Activated CD4-positive, alpha-beta T cell treated with anti-CD3 and anti-CD28 coated beads for 36 hours (primary cell): ENCODE data around the gene MITF. TPM values are rescaled to one million over a fixed set of nuclear protein-coding genes. Genes with fewer than 3 reads are reported as not detected.
"Not testable (repeated sequence)": the region's sequence is repeated elsewhere in the genome, so short reads cannot be mapped to it uniquely, and the experiment has no call there.

Experiments used
- ATAC-seq: fragments of 200-7000 bp; cut with Tn5 transposase; one replicate; pipeline ENCODE4 v1.10.0; 2021; ENCODE audit warnings: mild to moderate bottlenecking, moderate library complexity
- CTCF ChIA-PET: fragments of 350-600 bp; sonication (Branson Sonifier 250); formaldehyde crosslinking; loops from one replicate; lab custom pipeline; 2021; ENCODE audit warnings: antibody characterized with exemption; lab: Charles Lee
- POLR2A ChIA-PET: fragments of 350-600 bp; sonication (Branson Sonifier 250); formaldehyde crosslinking; loops from one replicate; lab custom pipeline; 2021; ENCODE audit warnings: antibody characterized with exemption, inconsistent platforms; lab: Charles Lee
- DNase-seq: peaks from one replicate; pipeline ENCODE4 v3.0.0-alpha.2; 2020
- H3K27ac Mint-ChIP-seq: one replicate; pipeline ENCODE4 v1.8.0; 2021; ENCODE audit warnings: mixed read lengths
- H3K27me3 Mint-ChIP-seq: one replicate; pipeline ENCODE4 v1.8.0; 2021; ENCODE audit warnings: mixed read lengths
- H3K36me3 Mint-ChIP-seq: one replicate; pipeline ENCODE4 v1.8.0; 2021; ENCODE audit warnings: low read depth, mixed read lengths
- H3K4me1 Mint-ChIP-seq: one replicate; pipeline ENCODE4 v1.8.0; 2021; ENCODE audit warnings: mixed read lengths
- H3K4me3 Mint-ChIP-seq: one replicate; pipeline ENCODE4 v1.8.0; 2021; ENCODE audit warnings: mild to moderate bottlenecking, moderate library complexity, mixed read lengths
- H3K9me3 Mint-ChIP-seq: one replicate; pipeline ENCODE4 v1.8.0; 2021; ENCODE audit warnings: low read depth, mixed read lengths
- intact Hi-C, 2 experiments: fragments of 100-400 bp; cut with DNase I in 1 of 2; cut with micrococcal nuclease in 1 of 2; formaldehyde crosslinking; loops; one replicate each; pipeline versions ENCODE4 v1.14.2 to v1.15.1; 2022 to 2024; cut with DNase I, micrococcal nuclease
- total RNA-seq, 2 experiments: library from RNA; stranded (reverse); gene quantifications; one replicate each; pipeline ENCODE4 v1.2.3, GENCODE V29; 2021

Gene MITF
- total RNA-seq, 2 experiments from 2014 or later = 0.63 TPM; not detected in 1

DNA sequence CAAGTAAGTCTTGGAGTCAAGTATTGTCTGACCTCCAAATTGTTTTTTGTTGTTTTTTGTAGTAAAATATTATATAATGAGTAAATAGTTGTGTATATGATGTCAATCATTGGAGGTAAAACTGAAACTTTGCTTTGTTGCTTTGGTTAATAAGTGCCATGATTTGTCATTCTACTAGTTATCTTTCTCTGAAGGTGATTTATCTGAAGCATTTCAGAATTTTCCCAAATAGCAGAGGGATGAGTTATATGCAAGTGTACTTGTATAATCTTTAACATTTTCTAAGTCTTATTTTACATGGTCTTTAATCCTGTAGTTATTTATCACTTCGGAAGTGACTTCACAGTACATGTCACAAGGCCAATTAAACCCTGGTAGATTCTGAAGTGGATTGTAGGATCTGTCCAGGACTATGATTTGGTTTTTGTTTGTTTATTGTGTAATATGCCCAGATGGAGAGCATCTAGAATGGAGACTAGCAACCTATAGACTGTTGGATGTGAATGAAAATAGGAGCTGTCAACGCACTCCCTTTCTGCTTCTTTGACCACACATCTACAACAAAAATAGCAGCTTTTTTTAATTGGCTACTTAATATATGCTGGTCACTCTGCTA lies 167.2 kb downstream of the MITF start:
- Mint-ChIP-seq H3K4me3 (no peak overlapping the region), H3K9me3 (peaks cover 5% of the 10 kb centered on the region), H3K36me3 (no peaks in the 10 kb centered on the region), H3K27me3 (peaks cover 15% of the 10 kb centered on the region), H3K27ac (no peak overlapping the region), H3K4me1 (no peaks in the 10 kb centered on the region)
- ATAC-seq = no peak
- DNase-seq = no peak
- ChIA-PET CTCF (no interaction called here), POLR2A (no interaction called here)
- intact Hi-C loops = no loop called here

DNA sequence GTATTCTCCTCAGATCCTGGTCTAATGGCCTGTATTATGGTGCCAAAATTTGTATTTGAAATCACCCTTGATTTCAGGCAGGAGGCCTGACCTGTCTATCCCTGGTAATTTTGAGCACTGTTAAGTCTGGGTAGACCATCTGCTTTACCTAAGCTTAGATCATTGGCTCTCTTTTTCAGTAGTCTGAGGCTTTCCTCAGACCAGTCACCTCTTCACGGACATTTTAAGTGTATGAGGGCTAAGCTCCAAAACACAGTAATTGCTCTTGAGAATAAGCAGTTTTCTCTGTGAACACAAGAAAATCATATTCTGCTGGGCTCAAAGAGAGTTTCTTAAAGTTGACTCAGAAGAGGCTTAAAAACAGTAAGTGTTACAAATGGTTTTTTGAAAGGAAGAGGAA lies 168.3 kb downstream of the MITF start:
- H3K9me3 Mint-ChIP-seq = peaks cover 5% of the 10 kb centered on the region
- POLR2A ChIA-PET = no interaction called here
- no peak for ATAC-seq

DNA sequence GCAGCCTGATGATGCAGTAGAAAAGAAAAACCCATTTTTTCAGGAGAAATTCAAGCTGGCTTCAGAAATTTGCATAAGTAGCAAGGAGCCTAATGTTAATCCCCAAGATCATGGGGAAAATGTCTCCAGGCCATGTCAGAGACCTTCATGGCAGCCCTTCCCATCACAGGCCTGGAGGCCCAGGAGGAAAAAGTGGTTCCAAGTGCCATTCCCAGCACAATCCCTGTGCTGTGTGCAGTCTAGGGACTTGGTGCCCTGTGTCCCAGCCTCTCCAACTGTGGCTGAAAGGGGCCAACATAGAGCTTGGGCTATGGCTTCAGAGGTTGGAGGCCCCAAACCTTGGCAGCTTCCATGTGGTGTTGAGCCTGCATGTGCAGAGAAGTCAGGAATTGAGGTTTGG lies 170.6 kb downstream of the MITF start:
- POLR2A ChIA-PET, H3K9me3 Mint-ChIP-seq, H3K4me3 Mint-ChIP-seq, CTCF ChIA-PET, H3K4me1 Mint-ChIP-seq, DNase-seq, ATAC-seq, intact Hi-C loops, H3K36me3 Mint-ChIP-seq, H3K27ac Mint-ChIP-seq: not testable (repeated sequence)
- H3K27me3 Mint-ChIP-seq = peaks cover 11% of the 10 kb centered on the region

More for the DNA sequence above, 168.3 kb downstream of the MITF start:
- H3K4me3 Mint-ChIP-seq = no peak overlapping the region
- no peaks in the 10 kb centered on the region for H3K36me3 Mint-ChIP-seq
- DNase-seq = no peak
- no peak overlapping the region for H3K27ac Mint-ChIP-seq
- no peaks in the 10 kb centered on the region for H3K4me1 Mint-ChIP-seq
- intact Hi-C loops = no loop called here
- CTCF ChIA-PET = interaction anchor here (0.6 kb wide), 1 partner anchor 123 kb away, joined by 4 read pairs; no protein-coding TSS in a partner anchor
- H3K27me3 Mint-ChIP-seq = peaks cover 15% of the 10 kb centered on the region

DNA sequence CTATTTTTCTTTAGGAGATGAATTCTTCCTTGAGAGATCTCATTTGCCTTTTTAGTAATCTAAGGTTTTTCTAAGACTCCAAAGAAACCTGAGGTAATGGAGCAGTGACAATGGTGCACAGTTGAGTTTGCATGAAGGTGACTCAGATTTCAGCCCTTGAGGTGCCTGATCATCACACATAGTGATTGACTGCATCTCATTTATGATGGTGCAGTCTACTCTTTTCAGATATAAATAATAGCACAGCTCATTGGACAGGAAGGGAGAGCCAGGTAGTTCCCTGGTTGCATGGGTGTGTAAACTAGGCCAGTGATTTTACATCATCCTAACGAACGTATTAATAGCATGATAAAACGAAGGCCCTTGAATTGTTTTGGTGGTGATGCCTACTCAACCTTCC lies 174.2 kb downstream of the MITF start:
- no peak for DNase-seq
- ChIA-PET POLR2A (no interaction called here), CTCF (no interaction called here)
- Mint-ChIP-seq H3K9me3 (peaks cover 7% of the 10 kb centered on the region), H3K27me3 (peaks cover 4% of the 10 kb centered on the region), H3K36me3 (no peaks in the 10 kb centered on the region), H3K4me3 (no peak overlapping the region), H3K27ac (no peak overlapping the region), H3K4me1 (no peaks in the 10 kb centered on the region)
- no peak for ATAC-seq
- intact Hi-C loops = no loop called here

DNA sequence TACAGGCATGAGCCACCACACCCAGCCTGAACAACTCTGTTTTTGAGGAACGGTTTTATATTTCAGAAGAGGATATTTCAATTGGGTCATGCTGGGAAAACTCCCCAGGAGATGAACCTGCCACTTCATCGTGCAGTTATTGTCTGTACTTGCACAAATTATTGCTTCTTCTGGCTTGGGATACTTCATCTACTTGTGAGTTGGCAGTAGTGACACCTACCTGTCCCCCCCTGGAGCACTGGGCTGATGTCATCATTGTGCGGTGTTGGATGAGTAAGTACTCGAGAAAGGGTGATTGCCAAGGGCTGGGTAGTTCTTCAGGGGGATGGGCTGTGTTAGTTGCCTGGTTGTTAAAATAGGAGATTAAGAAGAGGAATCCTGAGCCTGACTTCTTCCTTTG lies 175.1 kb downstream of the MITF start:
- Mint-ChIP-seq H3K4me1 (no peaks in the 10 kb centered on the region), H3K9me3 (peaks cover 3% of the 10 kb centered on the region), H3K36me3 (no peaks in the 10 kb centered on the region), H3K27me3 (peaks cover 2% of the 10 kb centered on the region), H3K27ac (no peak overlapping the region), H3K4me3 (no peak overlapping the region)
- DNase-seq (peak; percentile 7), ATAC-seq (no peak)
- ChIA-PET POLR2A (no interaction called here), CTCF (no interaction called here)
- intact Hi-C loops = no loop called here

DNA sequence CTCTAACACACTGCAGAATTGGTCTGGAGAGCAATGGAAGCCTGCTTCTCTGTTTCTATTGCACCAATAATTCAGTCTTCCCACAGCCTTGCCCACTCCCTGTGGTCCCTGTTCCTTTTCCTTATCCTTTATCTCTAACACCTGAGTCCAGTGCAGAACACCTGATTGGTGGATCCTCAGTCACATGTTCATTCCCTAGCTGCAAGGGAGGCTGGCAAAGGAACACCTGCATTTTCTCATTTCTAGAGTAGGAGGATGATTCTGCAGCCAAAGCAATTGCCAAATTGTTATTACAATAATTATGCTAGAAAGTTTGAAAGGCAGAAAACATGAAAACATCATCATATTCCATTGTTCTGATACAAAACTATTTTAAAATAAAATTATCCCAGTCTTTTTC lies 176.5 kb downstream of the MITF start:
- Mint-ChIP-seq H3K27me3 (no peaks in the 10 kb centered on the region), H3K4me1 (no peaks in the 10 kb centered on the region), H3K27ac (no peak overlapping the region), H3K36me3 (no peaks in the 10 kb centered on the region), H3K9me3 (peaks cover 1% of the 10 kb centered on the region), H3K4me3 (no peak overlapping the region)
- DNase-seq (no peak), ATAC-seq (no peak)
- ChIA-PET CTCF (no interaction called here), POLR2A (no interaction called here)
- intact Hi-C loops = no loop called here

DNA sequence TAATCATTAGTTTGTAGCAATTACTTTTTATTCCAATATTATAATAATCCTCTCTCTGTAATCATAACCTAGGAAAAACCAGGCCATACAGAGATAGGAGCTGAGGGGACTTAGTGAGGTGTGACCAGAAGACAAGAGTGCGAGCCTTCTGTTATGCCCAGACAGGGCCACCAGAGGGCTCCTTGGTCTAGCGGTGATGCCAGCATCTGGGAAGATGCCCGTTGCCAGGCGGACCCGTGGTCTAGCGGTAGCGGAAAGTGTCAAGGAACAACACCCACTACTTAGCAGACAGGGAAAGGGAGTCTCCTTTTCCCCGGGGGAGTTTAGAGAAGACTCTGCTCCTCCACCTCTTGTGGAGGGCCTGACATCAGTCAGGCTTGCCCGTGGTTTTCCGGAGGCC lies 180.7 kb downstream of the MITF start:
- ATAC-seq, H3K4me1 Mint-ChIP-seq, H3K27me3 Mint-ChIP-seq, H3K27ac Mint-ChIP-seq, DNase-seq, CTCF ChIA-PET, H3K9me3 Mint-ChIP-seq, intact Hi-C loops, POLR2A ChIA-PET, H3K36me3 Mint-ChIP-seq, H3K4me3 Mint-ChIP-seq: not testable (repeated sequence)

DNA sequence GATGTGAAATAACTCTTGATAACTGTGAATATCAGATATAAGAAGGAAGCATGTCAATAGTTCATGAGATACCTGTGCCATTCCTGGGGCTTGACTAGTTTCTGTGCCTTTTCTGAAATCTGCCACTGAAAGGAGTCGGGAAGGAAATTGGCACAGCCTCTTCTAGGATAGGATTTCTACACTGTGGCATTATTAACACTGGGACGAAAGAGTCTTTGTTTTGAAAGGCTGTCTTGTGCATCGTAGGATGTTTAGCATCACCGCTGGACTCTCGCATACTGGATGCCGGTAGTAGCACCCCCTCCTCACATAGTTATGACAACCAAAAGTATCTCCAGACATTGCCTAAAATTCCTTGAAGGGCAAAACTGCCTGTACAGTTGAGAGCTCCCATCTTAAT lies 182.4 kb downstream of the MITF start:
- H3K36me3 Mint-ChIP-seq = no peaks in the 10 kb centered on the region
- no peaks in the 10 kb centered on the region for H3K4me1 Mint-ChIP-seq
- intact Hi-C loops = no loop called here
- no peak overlapping the region for H3K27ac Mint-ChIP-seq
- ATAC-seq = no peak
- H3K27me3 Mint-ChIP-seq = no peaks in the 10 kb centered on the region
- no peak for DNase-seq
- POLR2A ChIA-PET = no interaction called here
- H3K4me3 Mint-ChIP-seq = no peak overlapping the region
- CTCF ChIA-PET = interaction anchor here (1.2 kb wide), 1 partner anchor 8 kb away, joined by 4 read pairs; no protein-coding TSS in a partner anchor
- no peaks in the 10 kb centered on the region for H3K9me3 Mint-ChIP-seq

DNA sequence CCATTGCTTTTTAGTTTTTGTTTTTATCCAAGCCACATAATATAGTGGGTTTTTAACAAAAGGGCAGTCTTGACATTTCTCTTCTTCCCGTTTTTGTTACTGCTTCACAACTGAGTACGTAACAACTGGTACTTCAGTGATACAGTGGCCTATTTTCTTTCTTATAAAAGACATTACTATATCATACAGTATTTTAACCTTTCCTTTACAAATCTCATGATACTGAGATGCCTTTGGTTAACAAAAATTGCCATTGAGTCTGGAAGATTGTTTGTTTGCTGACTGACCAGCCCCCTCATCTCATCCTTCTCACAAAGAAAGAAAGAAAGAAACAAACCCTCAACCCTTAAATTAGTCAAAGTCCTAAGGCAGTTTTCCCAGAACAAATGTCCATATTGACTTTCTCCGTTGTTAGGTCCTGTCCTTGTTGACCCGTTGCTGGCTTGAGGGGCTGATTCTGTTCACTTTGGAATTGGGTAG lies 183.3 kb downstream of the MITF start:
- H3K27me3 Mint-ChIP-seq = no peaks in the 10 kb centered on the region
- CTCF ChIA-PET = no interaction called here

DNA sequence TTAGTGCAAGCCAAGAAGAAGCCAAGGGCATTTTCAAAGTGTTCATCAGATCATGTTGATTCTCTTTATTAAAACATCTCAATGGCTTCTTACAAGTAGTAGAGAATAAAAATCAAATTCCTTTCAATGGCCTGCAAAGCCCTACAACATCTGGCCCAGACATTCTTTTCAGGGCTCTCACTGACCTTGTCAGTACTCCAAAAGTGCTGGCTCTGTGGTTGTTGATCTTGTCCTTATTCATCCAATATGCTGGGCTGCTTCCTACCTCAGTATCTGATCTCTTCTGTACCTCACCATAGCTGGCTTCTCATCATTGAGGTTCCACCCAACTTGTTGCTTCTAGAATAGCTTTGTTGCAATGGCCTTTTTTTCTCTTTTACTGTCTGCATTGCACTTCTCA lies 186.2 kb downstream of the MITF start:
- Mint-ChIP-seq H3K27ac (no peak overlapping the region), H3K4me3 (no peak overlapping the region), H3K4me1 (no peaks in the 10 kb centered on the region), H3K9me3 (no peaks in the 10 kb centered on the region), H3K27me3 (peaks cover 2% of the 10 kb centered on the region), H3K36me3 (no peaks in the 10 kb centered on the region)
- no peak for DNase-seq
- ChIA-PET POLR2A (no interaction called here), CTCF (no interaction called here)
- intact Hi-C loops = no loop called here
- ATAC-seq = no peak

More for the DNA sequence above, 183.3 kb downstream of the MITF start:
- Mint-ChIP-seq H3K4me1 (no peaks in the 10 kb centered on the region), H3K36me3 (no peaks in the 10 kb centered on the region), H3K9me3 (no peaks in the 10 kb centered on the region), H3K4me3 (no peak overlapping the region), H3K27ac (no peak overlapping the region)
- POLR2A ChIA-PET = no interaction called here
- DNase-seq = no peak
- ATAC-seq = no peak
- intact Hi-C loops = no loop called here

DNA sequence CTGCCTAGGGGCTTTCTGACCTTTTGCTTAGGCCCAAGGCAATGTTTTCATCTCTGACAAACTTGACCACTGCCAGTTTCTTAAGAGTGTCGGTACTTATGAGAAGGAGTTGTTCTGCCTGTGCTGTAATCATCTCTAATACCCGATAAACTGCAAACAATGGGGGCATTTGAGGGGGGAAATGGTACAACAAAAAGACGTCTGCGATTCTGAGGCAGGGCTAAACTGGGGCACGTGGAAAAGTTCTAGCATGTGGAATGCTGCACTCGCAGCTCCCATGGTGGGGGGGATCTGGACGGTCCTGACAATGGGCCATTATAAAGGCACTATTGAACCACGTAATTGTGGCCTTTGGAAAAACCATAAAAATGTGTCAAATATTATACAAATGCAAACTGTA lies 187.1 kb downstream of the MITF start:
- ChIA-PET POLR2A (no interaction called here), CTCF (interaction anchor here (0.7 kb wide), 1 partner anchor 24 kb away, joined by 3 read pairs; no protein-coding TSS in a partner anchor)
- H3K36me3 Mint-ChIP-seq = no peaks in the 10 kb centered on the region
- intact Hi-C loops = no loop called here
- no peak for ATAC-seq
- peaks cover 2% of the 10 kb centered on the region for H3K27me3 Mint-ChIP-seq
- no peak overlapping the region for H3K27ac Mint-ChIP-seq
- H3K4me3 Mint-ChIP-seq = no peak overlapping the region
- no peak for DNase-seq
- H3K4me1 Mint-ChIP-seq = no peaks in the 10 kb centered on the region
- H3K9me3 Mint-ChIP-seq = no peaks in the 10 kb centered on the region

DNA sequence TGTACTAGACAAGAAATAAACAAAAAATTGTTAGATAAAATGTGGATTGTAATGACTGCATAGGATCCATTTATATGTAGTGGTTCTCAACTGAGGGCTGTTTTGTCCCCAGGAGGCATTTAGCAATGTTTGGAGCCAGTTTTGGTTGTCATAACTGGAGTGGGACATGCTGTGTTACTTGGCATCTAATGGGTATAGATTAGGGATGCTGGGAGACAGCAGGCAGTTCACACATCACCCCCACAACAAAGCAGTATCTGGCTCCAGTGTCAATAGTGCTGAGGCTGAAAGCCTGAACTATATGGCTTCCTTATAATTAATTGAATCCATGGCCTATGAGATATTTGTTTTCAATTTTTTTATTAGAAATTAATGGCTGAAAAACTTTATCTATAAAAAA lies 188.3 kb downstream of the MITF start:
- Mint-ChIP-seq H3K36me3 (no peaks in the 10 kb centered on the region), H3K4me3 (no peak overlapping the region), H3K27ac (no peak overlapping the region), H3K4me1 (no peaks in the 10 kb centered on the region), H3K9me3 (no peaks in the 10 kb centered on the region), H3K27me3 (peaks cover 2% of the 10 kb centered on the region)
- ATAC-seq (no peak), DNase-seq (no peak)
- intact Hi-C loops = no loop called here
- CTCF ChIA-PET = no interaction called here
- POLR2A ChIA-PET = interaction anchor here (0.6 kb wide), 1 partner anchor 23 kb away, joined by 4 read pairs; no protein-coding TSS in a partner anchor
